Neural cell (in vitro differentiated cells): ENCODE results near the gene MEGF11. TPM values are rescaled to one million over a fixed set of nuclear protein-coding genes. Genes with fewer than 3 reads are reported as not detected.
"Not testable (repeated sequence)": the region's sequence is repeated elsewhere in the genome, so short reads cannot be mapped to it uniquely, and the experiment has no call there.

Source experiments
- H2AFZ ChIP-seq: fragments of 200-600, 300-800 bp; sonication (generic), shearing (Covaris generic); 2 replicates; pipeline ENCODE4 v1.6.0; 2014; ENCODE audit warnings: low read depth, mild to moderate bottlenecking, antibody characterized with exemption, low read length, moderate library complexity
- H3F3A ChIP-seq: fragments of 200-600 bp; shearing (Covaris generic); 2 replicates; pipeline ENCODE4 v1.6.1; 2016; ENCODE audit warnings: mild to moderate bottlenecking, moderate library complexity, mixed read lengths, antibody characterized with exemption, low read length; ENCODE audit not compliant: insufficient read depth, poor library complexity, severe bottlenecking
- H3K27ac ChIP-seq: fragments of 200-600, 300-800 bp; sonication (generic), shearing (Covaris generic); 2 replicates; pipeline ENCODE4 v1.5.1; 2014; ENCODE audit warnings: mild to moderate bottlenecking, low read length, moderate library complexity
- H3K27me3 ChIP-seq: fragments of 300-800, 200-600 bp; sonication (generic), shearing (Covaris generic); 2 replicates; pipeline ENCODE4 v1.6.0; 2014; ENCODE audit warnings: mild to moderate bottlenecking, low read depth, low read length, moderate library complexity; ENCODE audit not compliant: insufficient read depth
- H3K36me3 ChIP-seq: fragments of 300-800, 200-600 bp; sonication (generic), shearing (Covaris generic); 2 replicates; pipeline ENCODE4 v1.5.1; 2014; ENCODE audit warnings: mild to moderate bottlenecking, antibody characterized with exemption, low read length, moderate library complexity; ENCODE audit not compliant: insufficient read depth
- H3K4me2 ChIP-seq: fragments of 300-800, 200-600 bp; sonication (generic), shearing (Covaris generic); 2 replicates; pipeline ENCODE4 v1.6.0; 2014; ENCODE audit warnings: mild to moderate bottlenecking, low read length
- H3K4me3 ChIP-seq: fragments of 300-800, 200-600 bp; sonication (generic), shearing (Covaris generic); 2 replicates; pipeline ENCODE4 v1.5.1; 2014; ENCODE audit warnings: mild to moderate bottlenecking, low read length, moderate library complexity
- H3K79me2 ChIP-seq: fragments of 200-600 bp; shearing (Covaris generic); replicated peaks from 2 replicates; pipeline ENCODE4 v1.6.0; 2014; ENCODE audit warnings: mild to moderate bottlenecking, low read length, moderate library complexity; ENCODE audit not compliant: insufficient read depth
- H3K9ac ChIP-seq: fragments of 300-800, 200-600 bp; sonication (generic), shearing (Covaris generic); 2 replicates; pipeline ENCODE4 v1.6.1; 2016; ENCODE audit warnings: mild to moderate bottlenecking, low read length, mixed read lengths
- H3K9me2 ChIP-seq: fragments of 200-600 bp; shearing (Covaris generic); 2 replicates; pipeline ENCODE4 v1.6.1; 2016; ENCODE audit warnings: mild to moderate bottlenecking, low read length, mixed read lengths; ENCODE audit not compliant: insufficient read depth
- H3K9me3 ChIP-seq: fragments of 200-600, 300-800 bp; sonication (generic), shearing (Covaris generic); 2 replicates; pipeline ENCODE4 v1.6.1; 2016; ENCODE audit warnings: mild to moderate bottlenecking, mixed run types, low read length, moderate library complexity, mixed read lengths
- H4K20me1 ChIP-seq: fragments of 200-600 bp; shearing (Covaris generic); 2 replicates; pipeline ENCODE4 v1.6.1; 2016; ENCODE audit warnings: mild to moderate bottlenecking, mixed run types; ENCODE audit not compliant: insufficient read depth
- EP300 ChIP-seq: fragments of 450-650 bp; conservative IDR thresholded peaks from 2 replicates; pipeline ENCODE4 v1.6.1; 2014; ENCODE audit warnings: antibody characterized with exemption, mild to moderate bottlenecking, moderate library complexity; ENCODE audit not compliant: poor library complexity, severe bottlenecking
- EZH2 ChIP-seq: fragments of 200-600, 300-800 bp; shearing (Covaris generic), sonication (generic); IDR thresholded peaks from 2 replicates; pipeline ENCODE4 v1.6.1; 2014; ENCODE audit warnings: antibody characterized with exemption, low read length, borderline replicate concordance, mild to moderate bottlenecking; ENCODE audit not compliant: insufficient read depth, poor library complexity, severe bottlenecking
- MXI1 ChIP-seq: fragments of 450-650 bp; conservative IDR thresholded peaks from 2 replicates; pipeline ENCODE4 v1.6.1; 2014; ENCODE audit warnings: antibody characterized with exemption, mild to moderate bottlenecking; ENCODE audit not compliant: poor library complexity, severe bottlenecking
- POLR2AphosphoS5 ChIP-seq: IDR thresholded peaks from 2 replicates; pipeline ENCODE4 v1.6.1; 2012
- RAD21 ChIP-seq: fragments of 450-650 bp; conservative IDR thresholded peaks from 2 replicates; pipeline ENCODE4 v1.6.1; 2014; ENCODE audit warnings: antibody characterized with exemption, mild to moderate bottlenecking, moderate library complexity
- SMC3 ChIP-seq: fragments of 450-650 bp; conservative IDR thresholded peaks from 2 replicates; pipeline ENCODE4 v1.6.1; 2014; ENCODE audit warnings: antibody characterized with exemption, mild to moderate bottlenecking, moderate library complexity; ENCODE audit not compliant: poor library complexity
- TAF1 ChIP-seq: IDR thresholded peaks from 2 replicates; pipeline ENCODE4 v1.6.1; 2012; ENCODE audit warnings: low read depth
- polyA plus RNA-seq: library from polyadenylated mRNA; depleted of rRNA; stranded (reverse); fragments of >200 nt; gene quantifications from 2 replicates; pipeline ENCODE4 v1.2.3, GENCODE V29; 2014
- TF ChIP-seq, protein P1 (sequence below): IDR thresholded peaks from 2 replicates; pipeline ENCODE4 v1.6.1; 2012; ENCODE audit warnings: borderline replicate concordance
- TF ChIP-seq, protein P2 (sequence below): fragments of 450-650 bp; IDR thresholded peaks from 2 replicates; pipeline ENCODE4 v1.5.1; 2014; ENCODE audit warnings: antibody characterized with exemption, mild to moderate bottlenecking, moderate library complexity; ENCODE audit not compliant: poor library complexity, severe bottlenecking

The MEGF11 gene
- polyA plus RNA-seq, 1 donor from 2014 or later: 0.64 TPM

DNA sequence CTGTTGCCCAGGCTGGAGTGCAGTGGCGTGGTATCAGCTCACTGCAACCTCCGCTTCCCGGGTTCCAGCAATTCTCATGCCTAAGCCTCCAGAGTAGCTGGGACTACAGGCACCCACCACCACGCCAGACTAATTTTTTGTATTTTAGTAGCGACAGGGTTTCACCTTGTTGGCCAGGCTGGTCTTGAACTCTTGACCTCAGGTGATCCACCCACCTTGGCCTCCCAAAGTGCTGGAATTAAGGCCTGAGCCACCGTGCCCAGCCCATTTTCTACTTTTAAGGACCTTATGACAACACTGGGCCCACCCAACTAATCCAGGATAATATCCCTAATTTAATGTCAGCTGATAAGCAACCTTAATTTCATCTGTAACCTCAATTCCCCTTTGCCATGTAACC lies 385.6 kb downstream of the MEGF11 start:
- not testable (repeated sequence) for H3K4me3 ChIP-seq, H3K9me2 ChIP-seq, H3K4me2 ChIP-seq, H3K9me3 ChIP-seq, H4K20me1 ChIP-seq, H3K27ac ChIP-seq, H3K36me3 ChIP-seq, H2AFZ ChIP-seq, H3K27me3 ChIP-seq, H3K9ac ChIP-seq, H3F3A ChIP-seq
- H3K79me2 ChIP-seq: peaks cover 20% of the 10 kb centered on the region

DNA sequence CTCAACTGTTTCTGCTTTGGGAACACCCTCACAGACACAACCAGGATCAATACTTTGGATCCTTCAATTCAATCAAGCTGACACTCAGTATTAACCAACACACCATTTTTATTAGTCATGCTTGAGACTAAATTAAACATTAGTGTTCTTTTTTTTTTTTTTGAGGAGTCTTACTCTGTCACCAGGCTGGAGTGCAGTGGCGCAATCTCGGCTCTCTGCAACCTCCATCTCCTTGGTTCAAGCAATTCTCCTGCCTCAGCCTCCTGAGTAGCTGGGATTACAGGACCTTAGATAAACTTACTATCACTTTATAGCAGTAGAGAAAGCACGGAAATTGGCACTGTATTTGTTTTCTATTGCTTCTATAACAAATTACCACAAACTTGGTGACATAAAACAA lies 386.3 kb downstream of the MEGF11 start:
- H2AFZ ChIP-seq: no peak overlapping the region
- no peaks in the 10 kb centered on the region for H3K27me3 ChIP-seq
- H3K79me2 ChIP-seq: peaks cover 13% of the 10 kb centered on the region
- no peak overlapping the region for H3K4me3 ChIP-seq
- no peak overlapping the region for H3K4me2 ChIP-seq
- no peak overlapping the region for H3K27ac ChIP-seq
- no peaks in the 10 kb centered on the region for H3K9me2 ChIP-seq
- no peaks in the 10 kb centered on the region for H4K20me1 ChIP-seq
- no peaks in the 10 kb centered on the region for H3K36me3 ChIP-seq
- H3K9me3 ChIP-seq: no peaks in the 10 kb centered on the region
- no peak overlapping the region for H3K9ac ChIP-seq
- peaks cover 9% of the 10 kb centered on the region for H3F3A ChIP-seq
- TF ChIP-seq POLR2AphosphoS5 (no peak), RAD21 (no peak), TAF1 (no peak)
- TF ChIP-seq, protein P1, sequence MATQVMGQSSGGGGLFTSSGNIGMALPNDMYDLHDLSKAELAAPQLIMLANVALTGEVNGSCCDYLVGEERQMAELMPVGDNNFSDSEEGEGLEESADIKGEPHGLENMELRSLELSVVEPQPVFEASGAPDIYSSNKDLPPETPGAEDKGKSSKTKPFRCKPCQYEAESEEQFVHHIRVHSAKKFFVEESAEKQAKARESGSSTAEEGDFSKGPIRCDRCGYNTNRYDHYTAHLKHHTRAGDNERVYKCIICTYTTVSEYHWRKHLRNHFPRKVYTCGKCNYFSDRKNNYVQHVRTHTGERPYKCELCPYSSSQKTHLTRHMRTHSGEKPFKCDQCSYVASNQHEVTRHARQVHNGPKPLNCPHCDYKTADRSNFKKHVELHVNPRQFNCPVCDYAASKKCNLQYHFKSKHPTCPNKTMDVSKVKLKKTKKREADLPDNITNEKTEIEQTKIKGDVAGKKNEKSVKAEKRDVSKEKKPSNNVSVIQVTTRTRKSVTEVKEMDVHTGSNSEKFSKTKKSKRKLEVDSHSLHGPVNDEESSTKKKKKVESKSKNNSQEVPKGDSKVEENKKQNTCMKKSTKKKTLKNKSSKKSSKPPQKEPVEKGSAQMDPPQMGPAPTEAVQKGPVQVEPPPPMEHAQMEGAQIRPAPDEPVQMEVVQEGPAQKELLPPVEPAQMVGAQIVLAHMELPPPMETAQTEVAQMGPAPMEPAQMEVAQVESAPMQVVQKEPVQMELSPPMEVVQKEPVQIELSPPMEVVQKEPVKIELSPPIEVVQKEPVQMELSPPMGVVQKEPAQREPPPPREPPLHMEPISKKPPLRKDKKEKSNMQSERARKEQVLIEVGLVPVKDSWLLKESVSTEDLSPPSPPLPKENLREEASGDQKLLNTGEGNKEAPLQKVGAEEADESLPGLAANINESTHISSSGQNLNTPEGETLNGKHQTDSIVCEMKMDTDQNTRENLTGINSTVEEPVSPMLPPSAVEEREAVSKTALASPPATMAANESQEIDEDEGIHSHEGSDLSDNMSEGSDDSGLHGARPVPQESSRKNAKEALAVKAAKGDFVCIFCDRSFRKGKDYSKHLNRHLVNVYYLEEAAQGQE: no peak
- TF ChIP-seq, protein P2, sequence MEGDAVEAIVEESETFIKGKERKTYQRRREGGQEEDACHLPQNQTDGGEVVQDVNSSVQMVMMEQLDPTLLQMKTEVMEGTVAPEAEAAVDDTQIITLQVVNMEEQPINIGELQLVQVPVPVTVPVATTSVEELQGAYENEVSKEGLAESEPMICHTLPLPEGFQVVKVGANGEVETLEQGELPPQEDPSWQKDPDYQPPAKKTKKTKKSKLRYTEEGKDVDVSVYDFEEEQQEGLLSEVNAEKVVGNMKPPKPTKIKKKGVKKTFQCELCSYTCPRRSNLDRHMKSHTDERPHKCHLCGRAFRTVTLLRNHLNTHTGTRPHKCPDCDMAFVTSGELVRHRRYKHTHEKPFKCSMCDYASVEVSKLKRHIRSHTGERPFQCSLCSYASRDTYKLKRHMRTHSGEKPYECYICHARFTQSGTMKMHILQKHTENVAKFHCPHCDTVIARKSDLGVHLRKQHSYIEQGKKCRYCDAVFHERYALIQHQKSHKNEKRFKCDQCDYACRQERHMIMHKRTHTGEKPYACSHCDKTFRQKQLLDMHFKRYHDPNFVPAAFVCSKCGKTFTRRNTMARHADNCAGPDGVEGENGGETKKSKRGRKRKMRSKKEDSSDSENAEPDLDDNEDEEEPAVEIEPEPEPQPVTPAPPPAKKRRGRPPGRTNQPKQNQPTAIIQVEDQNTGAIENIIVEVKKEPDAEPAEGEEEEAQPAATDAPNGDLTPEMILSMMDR: no peak

DNA sequence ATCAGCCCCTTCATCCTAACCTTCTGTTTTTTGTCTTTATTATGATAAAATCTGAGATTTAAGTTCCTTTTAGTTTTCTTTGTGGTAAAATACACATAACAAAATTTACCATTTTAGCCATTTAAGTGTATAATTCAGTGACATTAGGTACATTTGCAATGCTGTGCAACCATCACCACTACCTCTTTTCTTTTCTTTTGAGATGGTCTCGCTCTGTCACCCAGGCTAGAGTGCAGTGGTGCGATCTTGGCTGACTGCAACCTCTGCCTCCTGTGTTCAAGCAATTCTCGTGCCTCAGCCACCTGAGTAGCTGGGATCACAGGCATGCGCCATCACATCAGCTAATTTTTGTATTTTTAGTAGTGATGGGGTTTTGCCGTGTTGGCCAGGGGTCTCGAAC lies 390.4 kb downstream of the MEGF11 start:
- TF ChIP-seq RAD21 (no peak), TAF1 (no peak), MXI1 (no peak), SMC3 (no peak), EZH2 (no peak), POLR2AphosphoS5 (no peak), EP300 (no peak)
- TF ChIP-seq, protein P1: no peak
- TF ChIP-seq, protein P2: no peak
- Histone ChIP-seq H2AFZ (no peak overlapping the region), H3K36me3 (no peaks in the 10 kb centered on the region), H3K9ac (no peak overlapping the region), H3K9me3 (no peaks in the 10 kb centered on the region), H4K20me1 (no peaks in the 10 kb centered on the region), H3K9me2 (no peaks in the 10 kb centered on the region), H3K27me3 (no peaks in the 10 kb centered on the region), H3K79me2 (no peaks in the 10 kb centered on the region), H3F3A (no peaks in the 10 kb centered on the region), H3K27ac (no peak overlapping the region), H3K4me3 (no peak overlapping the region), H3K4me2 (no peak overlapping the region)
